Mesenchymal stem cell (in vitro differentiated cells and primary cell): ENCODE measurements around the gene TIMM17A.

Experiments
- DNase-seq: peaks from one replicate; pipeline ENCODE4 v3.0.0-alpha.2; 2013
- H2AFZ ChIP-seq: one replicate; pipeline ENCODE4 v1.6.1; 2013; ENCODE audit warnings: low read depth, mild to moderate bottlenecking, control low read depth, inconsistent platforms, low read length, moderate library complexity
- H2AK5ac ChIP-seq: 2 replicates; pipeline ENCODE4 v1.6.1; 2013; ENCODE audit warnings: low read length, moderate library complexity, mild to moderate bottlenecking, inconsistent platforms; ENCODE audit not compliant: severe bottlenecking
- H2BK120ac ChIP-seq: one replicate; pipeline ENCODE4 v1.6.1; 2013; ENCODE audit warnings: low read depth, mild to moderate bottlenecking, inconsistent platforms, low read length, moderate library complexity
- H2BK12ac ChIP-seq, 2 experiments: one replicate each; pipeline ENCODE4 v1.6.1; 2013; ENCODE audit warnings: inconsistent platforms in 2 of 2, low read length in 2 of 2, mild to moderate bottlenecking in 2 of 2, moderate library complexity in 2 of 2, control low read depth in 1 of 2
- H2BK15ac ChIP-seq: one replicate; pipeline ENCODE4 v1.6.1; 2013; ENCODE audit warnings: mild to moderate bottlenecking, low read depth, inconsistent platforms; ENCODE audit not compliant: poor library complexity, severe bottlenecking
- H2BK5ac ChIP-seq: 2 replicates; pipeline ENCODE4 v1.6.1; 2013; ENCODE audit warnings: low read depth, mild to moderate bottlenecking, low read length, control low read depth, inconsistent platforms; ENCODE audit not compliant: poor library complexity, severe bottlenecking
- H3K14ac ChIP-seq, 2 experiments: one replicate each; pipeline ENCODE4 v1.6.1; 2013; ENCODE audit warnings: inconsistent platforms in 2 of 2, low read length in 2 of 2, control low read depth in 1 of 2, mild to moderate bottlenecking in 1 of 2, moderate library complexity in 1 of 2
- H3K18ac ChIP-seq, 2 experiments: one replicate each; pipeline ENCODE4 v1.6.1; 2013; ENCODE audit warnings: inconsistent platforms in 2 of 2, low read length in 2 of 2, control low read depth in 1 of 2, low read depth in 1 of 2, mild to moderate bottlenecking in 1 of 2
- H3K23ac ChIP-seq, 2 experiments: one replicate each; pipeline ENCODE4 v1.6.1; 2013; ENCODE audit warnings: inconsistent platforms in 2 of 2, low read length in 2 of 2, mild to moderate bottlenecking in 2 of 2, moderate library complexity in 2 of 2, control low read depth in 1 of 2
- H3K27ac ChIP-seq: 2 replicates; pipeline ENCODE4 v1.5.1; 2013; ENCODE audit warnings: mild to moderate bottlenecking, moderate library complexity, low read length, control low read depth, inconsistent platforms; ENCODE audit not compliant: poor library complexity, severe bottlenecking
- H3K27me3 ChIP-seq, 2 experiments: 2 replicates each; pipeline versions ENCODE4 v1.6.1 to v1.7.0; 2013; ENCODE audit warnings: low read length in 2 of 2, mild to moderate bottlenecking in 2 of 2, moderate library complexity in 2 of 2, control low read depth in 1 of 2, inconsistent platforms in 1 of 2; ENCODE audit not compliant: control insufficient read depth in 1 of 2, insufficient read depth in 1 of 2
- H3K36me3 ChIP-seq, 2 experiments: 2 replicates each; pipeline versions ENCODE4 v1.6.1 to v1.7.0; 2013; ENCODE audit warnings: low read length in 2 of 2, control low read depth in 1 of 2, inconsistent platforms in 1 of 2, low read depth in 1 of 2, mild to moderate bottlenecking in 1 of 2; ENCODE audit not compliant: insufficient read depth in 2 of 2, control insufficient read depth in 1 of 2
- H3K4ac ChIP-seq, 2 experiments: one replicate each; pipeline ENCODE4 v1.6.1; 2013; ENCODE audit warnings: inconsistent platforms in 2 of 2, low read length in 2 of 2, mild to moderate bottlenecking in 2 of 2, moderate library complexity in 2 of 2, control low read depth in 1 of 2, low read depth in 1 of 2
- H3K4me1 ChIP-seq: 2 replicates; pipeline ENCODE4 v1.6.1; 2013; ENCODE audit warnings: low read depth, low read length, control low read depth; ENCODE audit not compliant: control insufficient read depth, insufficient read depth
- H3K4me2 ChIP-seq: 2 replicates; pipeline ENCODE4 v1.6.1; 2013; ENCODE audit warnings: low read length, mild to moderate bottlenecking, inconsistent platforms; ENCODE audit not compliant: poor library complexity, severe bottlenecking
- H3K4me3 ChIP-seq, 2 experiments: 2 replicates each; pipeline versions ENCODE4 v1.5.1 to v1.7.0; 2013; ENCODE audit warnings: low read length in 2 of 2, mild to moderate bottlenecking in 2 of 2, control low read depth in 1 of 2, low read depth in 1 of 2; ENCODE audit not compliant: insufficient read depth in 1 of 2
- H3K79me1 ChIP-seq: replicated peaks from 2 replicates; pipeline ENCODE4 v1.6.1; 2013; ENCODE audit warnings: mild to moderate bottlenecking, control low read depth, low read length, inconsistent platforms; ENCODE audit not compliant: poor library complexity, severe bottlenecking
- H3K9ac ChIP-seq: 2 replicates; pipeline ENCODE4 v1.7.0; 2013; ENCODE audit warnings: mild to moderate bottlenecking, low read length, moderate library complexity
- H3K9me3 ChIP-seq: 2 replicates; pipeline ENCODE4 v1.7.0; 2013; ENCODE audit warnings: mild to moderate bottlenecking, low read length; ENCODE audit not compliant: control insufficient read depth
- H4K8ac ChIP-seq: one replicate; pipeline ENCODE4 v1.6.1; 2013; ENCODE audit warnings: inconsistent platforms, mild to moderate bottlenecking, low read length, moderate library complexity
- H4K91ac ChIP-seq: one replicate; pipeline ENCODE4 v1.6.1; 2013; ENCODE audit warnings: mild to moderate bottlenecking, low read length, inconsistent platforms
- WGBS: methylation state at CpG from one replicate; pipeline ENCODE4 v1.1.7; 2013; ENCODE audit warnings: mixed read lengths; 5-methylcytosine and 5-hydroxymethylcytosine counted together

The TIMM17A gene

GRCh38 chr1:201947697-201948008 lies 7.7 kb upstream of the TIMM17A start:
- no peak overlapping the region for H2BK5ac ChIP-seq
- peak overlapping the region in 1 of 2 experiments; percentile 78 for H3K18ac ChIP-seq
- no peak overlapping the region for H4K91ac ChIP-seq
- no peak overlapping the region for H3K4me2 ChIP-seq
- H3K14ac ChIP-seq: no peak overlapping the region
- H3K36me3 ChIP-seq: no peaks in the 10 kb centered on the region
- 74% methylated on average over 2 of the region's 3 CpGs for WGBS
- H2BK12ac ChIP-seq: peak overlapping the region; percentile 79 to 86
- no peak overlapping the region for H3K23ac ChIP-seq
- H2AK5ac ChIP-seq: peak overlapping the region; percentile 4
- no peak overlapping the region for H2AFZ ChIP-seq
- DNase-seq: no peak
- peak overlapping the region in 1 of 2 experiments; percentile 85 for H3K4me3 ChIP-seq
- H3K27me3 ChIP-seq: no peaks in the 10 kb centered on the region
- no peak overlapping the region for H3K27ac ChIP-seq
- no peak overlapping the region for H2BK15ac ChIP-seq
- H3K9me3 ChIP-seq: no peaks in the 10 kb centered on the region
- peak overlapping the region; percentile 84 for H3K9ac ChIP-seq
- no peak overlapping the region for H4K8ac ChIP-seq
- no peak overlapping the region for H3K4ac ChIP-seq
- H3K4me1 ChIP-seq: peaks cover 9% of the 10 kb centered on the region
- H3K79me1 ChIP-seq: no peaks in the 10 kb centered on the region
- no peak overlapping the region for H2BK120ac ChIP-seq

DNA sequence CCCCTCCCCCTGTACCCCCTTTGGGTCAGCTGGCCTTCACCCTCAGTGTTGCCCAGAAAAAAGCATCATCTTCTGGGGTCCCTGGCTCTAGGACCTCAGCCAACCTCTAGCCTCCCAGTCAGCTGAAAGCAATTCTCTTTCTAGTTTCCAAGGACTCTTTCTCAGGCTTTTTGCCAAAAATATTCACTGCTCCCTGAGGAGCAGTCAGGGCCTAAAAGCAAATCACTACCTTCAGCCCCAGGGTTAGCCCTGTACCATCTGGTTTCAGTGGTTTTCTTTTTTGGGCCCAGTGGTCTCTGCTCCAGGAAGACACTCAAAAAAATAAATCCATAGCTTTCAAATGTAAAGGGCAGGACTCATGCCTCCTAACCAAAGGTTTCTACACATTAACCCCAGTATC lies 5.8 kb upstream of the TIMM17A start:
- Histone ChIP-seq H3K4me3 (no peak overlapping the region), H3K4me2 (no peak overlapping the region), H3K14ac (peak overlapping the region in 1 of 2 experiments; percentile 18), H3K18ac (peak overlapping the region in 1 of 2 experiments; percentile 52), H2BK12ac (no peak overlapping the region), H4K91ac (peak overlapping the region; percentile 40), H3K4ac (peak overlapping the region in 1 of 2 experiments; percentile 15), H2BK15ac (no peak overlapping the region), H3K4me1 (peaks cover 11% of the 10 kb centered on the region), H3K27ac (no peak overlapping the region), H2BK5ac (no peak overlapping the region), H3K27me3 (no peaks in the 10 kb centered on the region), H3K23ac (no peak overlapping the region), H3K9me3 (no peaks in the 10 kb centered on the region), H3K36me3 (no peaks in the 10 kb centered on the region), H3K9ac (peak overlapping the region; percentile 56), H2AK5ac (no peak overlapping the region), H2BK120ac (no peak overlapping the region), H4K8ac (peak overlapping the region; percentile 64), H3K79me1 (no peaks in the 10 kb centered on the region), H2AFZ (no peak overlapping the region)
- no peak for DNase-seq

DNA sequence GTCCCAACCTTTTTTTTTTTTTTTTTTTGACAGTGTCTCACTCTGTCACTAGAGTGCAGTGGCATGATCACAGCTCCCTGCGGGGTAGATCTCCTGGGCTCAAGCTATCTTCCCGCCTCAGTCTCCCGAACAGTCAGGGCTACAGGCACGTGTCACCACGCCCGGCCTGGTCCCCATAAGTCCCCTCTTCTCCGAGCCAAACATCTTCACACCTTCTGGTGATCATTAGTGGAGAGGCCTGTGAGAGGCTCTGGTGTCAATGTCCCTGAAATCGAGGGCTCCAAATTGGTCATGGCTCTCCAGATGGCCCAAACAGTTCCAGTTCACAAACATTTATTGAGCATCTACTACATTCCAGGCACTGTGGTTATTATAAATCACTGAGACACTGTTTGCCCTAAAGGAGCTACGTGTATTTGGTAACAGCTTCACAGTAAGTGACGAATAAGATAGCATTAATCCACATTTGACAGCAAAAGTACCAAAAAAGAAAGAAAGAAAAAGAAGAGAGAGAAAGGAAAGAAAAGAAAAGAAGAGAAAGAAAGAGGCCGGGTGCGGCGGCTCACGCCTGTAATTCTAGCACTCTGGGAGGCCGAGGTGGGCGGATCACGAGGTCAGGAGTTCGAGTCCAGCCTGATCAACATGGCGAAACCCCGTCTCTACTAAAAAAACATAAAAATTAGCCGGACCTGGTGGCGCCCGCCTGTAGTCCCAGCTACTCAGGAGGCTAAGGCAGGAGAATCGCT lies 867 bp upstream of the TIMM17A start:
- Histone ChIP-seq H4K91ac (peak overlapping the region; percentile 15), H3K79me1 (peaks cover 3% of the 10 kb centered on the region), H3K4ac (peak overlapping the region in 1 of 2 experiments; percentile 84)

GRCh38 chr1:201955729-201956143 lies 433 bp downstream of the TIMM17A start:
- Histone ChIP-seq H3K27me3 (no peaks in the 10 kb centered on the region), H3K23ac (peak overlapping the region in 1 of 2 experiments; percentile 94), H3K18ac (peak overlapping the region in 1 of 2 experiments; percentile 96), H2BK12ac (peak overlapping the region in 1 of 2 experiments; percentile 43), H4K91ac (peak overlapping the region; percentile 80), H4K8ac (peak overlapping the region; percentile 87), H3K4me1 (peaks cover 5% of the 10 kb centered on the region), H2AFZ (peak overlapping the region; percentile 85), H3K9me3 (no peaks in the 10 kb centered on the region), H3K4me3 (peak overlapping the region; percentile 95 to 96), H3K9ac (peak overlapping the region; percentile 98), H2AK5ac (peak overlapping the region; percentile 74), H2BK120ac (no peak overlapping the region), H2BK5ac (peak overlapping the region; percentile 60), H3K4me2 (peak overlapping the region; percentile 75), H2BK15ac (no peak overlapping the region), H3K27ac (peak overlapping the region; percentile 70), H3K4ac (peak overlapping the region; percentile 69 to 96), H3K14ac (peak overlapping the region in 1 of 2 experiments; percentile 98), H3K79me1 (peaks cover 5% of the 10 kb centered on the region), H3K36me3 (peaks cover 19 to 31% of the 10 kb centered on the region in 2 experiments)
- DNase-seq: no peak
- 0% methylated on average over 17 of the region's 17 CpGs for WGBS

More for the DNA sequence above, 867 bp upstream of the TIMM17A start:
- H3K4me1 ChIP-seq: peaks cover 5% of the 10 kb centered on the region
- no peak overlapping the region for H2BK5ac ChIP-seq
- peak overlapping the region; percentile 95 to 96 for H3K4me3 ChIP-seq
- H3K23ac ChIP-seq: no peak overlapping the region
- no peaks in the 10 kb centered on the region for H3K9me3 ChIP-seq
- no peak overlapping the region for H2AFZ ChIP-seq
- no peak overlapping the region for H3K4me2 ChIP-seq
- H3K27me3 ChIP-seq: no peaks in the 10 kb centered on the region
- 72% methylated on average over 21 of the region's 24 CpGs for whole genome bisulfite sequencing
- H2AK5ac ChIP-seq: peak overlapping the region; percentile 69
- H4K8ac ChIP-seq: peak overlapping the region; percentile 9
- DNase-seq: peak; percentile 14
- H3K9ac ChIP-seq: peak overlapping the region; percentile 98
- peak overlapping the region; percentile 76 for H3K27ac ChIP-seq
- H2BK12ac ChIP-seq: peak overlapping the region in 1 of 2 experiments; percentile 49
- peak overlapping the region in 1 of 2 experiments; percentile 60 for H3K18ac ChIP-seq
- no peak overlapping the region for H2BK15ac ChIP-seq
- no peak overlapping the region for H3K14ac ChIP-seq
- peaks cover 11 to 21% of the 10 kb centered on the region in 2 experiments for H3K36me3 ChIP-seq
- peak overlapping the region; percentile 67 for H2BK120ac ChIP-seq
